Activated CD4-positive, alpha-beta T cell treated with anti-CD3 and anti-CD28 coated beads, Interleukin-2, amount 10 ng/mL, durations not matched to agents 24 days and 14 days (primary cell): ENCODE data around the gene SPATA31D4. TPM values are rescaled to one million over a fixed set of nuclear protein-coding genes. Genes with fewer than 3 reads are reported as not detected.

Experiments used
- DNase-seq: peaks from one replicate; pipeline ENCODE4 v3.0.0; 2022
- H3K27ac Mint-ChIP-seq: one replicate; pipeline ENCODE4 v1.8.0; 2022; ENCODE audit warnings: mild to moderate bottlenecking, mixed read lengths
- H3K27me3 Mint-ChIP-seq: one replicate; pipeline ENCODE4 v1.8.0; 2022; ENCODE audit warnings: mixed read lengths
- H3K36me3 Mint-ChIP-seq: one replicate; pipeline ENCODE4 v1.8.0; 2022; ENCODE audit warnings: low read depth, mild to moderate bottlenecking, mixed read lengths
- H3K4me1 Mint-ChIP-seq: one replicate; pipeline ENCODE4 v1.8.0; 2021; ENCODE audit warnings: mixed read lengths
- H3K4me3 Mint-ChIP-seq: one replicate; pipeline ENCODE4 v1.8.0; 2022; ENCODE audit warnings: mild to moderate bottlenecking, moderate library complexity, mixed read lengths
- H3K9me3 Mint-ChIP-seq: one replicate; pipeline ENCODE4 v1.8.0; 2021; ENCODE audit warnings: mixed read lengths
- intact Hi-C: fragments of 100-400 bp; cut with micrococcal nuclease; formaldehyde crosslinking; loops from one replicate; pipeline ENCODE4 v1.15.1; 2023
- total RNA-seq: library from RNA; stranded (reverse); gene quantifications from 2 replicates; pipeline ENCODE4 v1.2.3, GENCODE V29; 2022

The SPATA31D4 gene
- total RNA-seq, 1 donor from 2014 or later = not detected

DNA sequence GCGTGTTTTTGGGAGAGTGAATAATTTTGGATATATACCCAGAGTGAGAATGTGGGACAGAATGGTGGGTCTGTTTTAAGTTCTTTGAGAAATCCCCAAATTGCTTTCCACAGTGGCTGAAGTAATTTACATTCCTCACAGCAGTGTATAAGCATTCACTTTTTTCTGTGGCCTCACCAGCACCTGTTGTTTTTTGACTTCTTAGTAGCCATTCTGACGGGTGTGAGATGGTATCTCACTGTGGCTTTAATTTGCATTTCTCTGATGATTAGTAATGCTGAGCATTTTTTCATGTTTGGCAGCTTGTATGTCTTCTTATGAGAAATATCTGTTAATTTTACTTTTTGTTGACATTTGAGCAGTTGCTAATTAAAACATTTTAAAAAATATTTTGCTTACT is 51.0 kb downstream of the SPATA31D4 start:
- H3K36me3 Mint-ChIP-seq = no peaks in the 10 kb centered on the region
- H3K27ac Mint-ChIP-seq = no peak overlapping the region
- no peaks in the 10 kb centered on the region for H3K27me3 Mint-ChIP-seq
- peaks cover 3% of the 10 kb centered on the region for H3K9me3 Mint-ChIP-seq
- no peak for DNase-seq
- H3K4me3 Mint-ChIP-seq = no peak overlapping the region
- no peaks in the 10 kb centered on the region for H3K4me1 Mint-ChIP-seq
- intact Hi-C loops = no loop called here

DNA sequence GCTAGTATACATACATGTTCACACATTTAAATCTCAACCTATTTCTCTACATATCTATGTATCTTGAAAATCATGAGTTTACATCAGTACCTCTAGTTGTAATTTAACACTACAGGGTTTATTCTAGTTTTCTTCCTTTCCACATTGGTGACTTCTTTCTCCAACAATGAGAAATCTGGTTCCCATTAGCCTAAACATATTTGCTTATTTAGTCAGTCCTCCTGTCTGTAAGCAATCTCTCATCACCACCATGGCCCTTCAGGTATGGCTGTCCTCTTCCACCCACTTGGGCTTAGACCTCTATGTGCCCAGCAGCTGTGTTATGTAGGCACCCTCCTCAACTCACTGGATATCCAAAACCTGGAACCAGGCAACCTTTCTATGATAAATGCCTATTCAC is 52.3 kb downstream of the SPATA31D4 start:
- Mint-ChIP-seq H3K4me1 (no peaks in the 10 kb centered on the region), H3K4me3 (no peak overlapping the region), H3K27me3 (no peaks in the 10 kb centered on the region), H3K36me3 (no peaks in the 10 kb centered on the region), H3K9me3 (peaks cover 3% of the 10 kb centered on the region), H3K27ac (no peak overlapping the region)
- DNase-seq = no peak
- intact Hi-C loops = no loop called here

- Mint-ChIP-seq H3K27me3 (no peaks in the 10 kb centered on the region), H3K4me1 (no peaks in the 10 kb centered on the region), H3K9me3 (no peaks in the 10 kb centered on the region), H3K4me3 (no peak overlapping the region), H3K27ac (no peak overlapping the region), H3K36me3 (no peaks in the 10 kb centered on the region)
- DNase-seq = no peak
- intact Hi-C loops = no loop called here
Observed at GRCh38 chr9:81981883-81982282, 53.7 kb downstream of the SPATA31D4 start.

Other genes starting within 250 kb of the SPATA31D4 start
- 0.21 TPM in 1 of 2 replicates, not detected in the other for gene TLE1, start 238.9 kb upstream of the SPATA31D4 start, total RNA-seq
- gene SPATA31D3, start 15.1 kb downstream of the SPATA31D4 start, total RNA-seq = not detected in 2 replicates
- gene SPATA31D1, start 60.3 kb downstream of the SPATA31D4 start, total RNA-seq = not detected in 2 replicates